ENCODE data around the gene GPATCH1. TPM values are rescaled to one million over a fixed set of nuclear protein-coding genes. Genes with fewer than 3 reads are reported as not detected.

The GPATCH1 gene
- total RNA-seq, 1 experiment from 2014 or later: 34.7 TPM

GRCh38 chr19:33089010-33089409 lies 8.0 kb downstream of the GPATCH1 start:
- no peak for TF ChIP-seq CTCF (IDR thresholded peaks at IDR 0.05)
- TF ChIP-seq REST (IDR thresholded peaks at IDR 0.05; ENCODE audit: insufficient read depth in 1 of 2, low read depth in 2 of 2, low read length in 1 of 2): no peak
- no peak for TF ChIP-seq TCF7L2 (IDR thresholded peaks at IDR 0.05; ENCODE audit: low read depth, low read length)
- TF ChIP-seq SIN3A (IDR thresholded peaks at IDR 0.05; ENCODE audit: borderline replicate concordance, insufficient read depth, low read depth, low read length): no peak
- no peak for TF ChIP-seq POLR2AphosphoS5 (IDR thresholded peaks at IDR 0.05; ENCODE audit: low read depth, low read length)
- Histone ChIP-seq H3K4me3 (ENCODE audit: low read depth in 2 of 2, low read length in 2 of 2) (no peak overlapping the region), H3K4me1 (ENCODE audit: control insufficient read depth, insufficient read depth, low read length) (peaks cover 9% of the 10 kb centered on the region; the same call in 1 of the 2 replicates), H3K36me3 (ENCODE audit: control insufficient read depth, insufficient read depth, low read length) (peaks cover 6% of the 10 kb centered on the region), H3K9me3 (ENCODE audit: control insufficient read depth, insufficient read depth, low read depth, low read length) (no peaks in the 10 kb centered on the region), H3K27ac (ENCODE audit: low read length) (no peak overlapping the region), H3K27me3 (ENCODE audit: control insufficient read depth, insufficient read depth, low read length) (no peaks in the 10 kb centered on the region)
- ChIA-PET POLR2A (no interaction called here), CTCF (no interaction called here)
- no TSS peak for BruUV-seq (replicated peaks)
- intact Hi-C loops (cut with micrococcal nuclease; ENCODE audit: unreplicated experiment): no loop called here
- no peak for ATAC-seq
- in situ Hi-C loops (cut with HindIII; ENCODE audit: low pct_unique_long_range_greater_than_20kb, low sequenced_read_pairs): no loop called here
- DNase-seq (ENCODE audit: low read depth, low spot score): no peak

- peaks cover 5% of the 10 kb centered on the region; the same call in 1 of the 2 replicates for H3K4me1 ChIP-seq (ENCODE audit: control insufficient read depth, insufficient read depth, low read length)
- POLR2A ChIA-PET: no interaction called here
- no peaks in the 10 kb centered on the region for H3K27me3 ChIP-seq (ENCODE audit: control insufficient read depth, insufficient read depth, low read length)
- TF ChIP-seq TCF7L2 (IDR thresholded peaks at IDR 0.05; ENCODE audit: low read depth, low read length) (no peak), SIN3A (IDR thresholded peaks at IDR 0.05; ENCODE audit: borderline replicate concordance, insufficient read depth, low read depth, low read length) (no peak), CTCF (IDR thresholded peaks at IDR 0.05) (no peak), REST (IDR thresholded peaks at IDR 0.05; ENCODE audit: insufficient read depth in 1 of 2, low read depth in 2 of 2, low read length in 1 of 2) (no peak), POLR2AphosphoS5 (IDR thresholded peaks at IDR 0.05; ENCODE audit: low read depth, low read length) (no peak)
- no peak overlapping the region for H3K4me3 ChIP-seq (ENCODE audit: low read depth in 2 of 2, low read length in 2 of 2)
- no peak for ATAC-seq
- peaks cover 10% of the 10 kb centered on the region for H3K36me3 ChIP-seq (ENCODE audit: control insufficient read depth, insufficient read depth, low read length)
- no peaks in the 10 kb centered on the region for H3K9me3 ChIP-seq (ENCODE audit: control insufficient read depth, insufficient read depth, low read depth, low read length)
- intact Hi-C loops (cut with micrococcal nuclease; ENCODE audit: unreplicated experiment) (no loop called here), in situ Hi-C loops (cut with HindIII; ENCODE audit: low pct_unique_long_range_greater_than_20kb, low sequenced_read_pairs) (no loop called here)
- no peak for DNase-seq (ENCODE audit: low read depth, low spot score)
- BruUV-seq (replicated peaks): no TSS peak
- peak overlapping the region; percentile 34; the same call in 1 of the 2 replicates for H3K27ac ChIP-seq (ENCODE audit: low read length)
- CTCF ChIA-PET: no interaction called here
These were observed 9.2 kb downstream of the GPATCH1 start for GRCh38 chr19:33090179-33090578.
